HEK293T (cell line): ENCODE data around the gene MICALL2.

Experiments used
- ARNT ChIP-seq: fragments of 450-650 bp; IDR thresholded peaks from 2 replicates; pipeline ENCODE4 v1.6.1; 2017; ENCODE audit warnings: mild to moderate bottlenecking
- BHLHE40 ChIP-seq: fragments of 450-650 bp; IDR thresholded peaks from 2 replicates; pipeline ENCODE4 v1.6.1; 2016; ENCODE audit warnings: mild to moderate bottlenecking, moderate library complexity, borderline replicate concordance
- CTBP1 ChIP-seq: fragments of 450-650 bp; IDR thresholded peaks from 2 replicates; pipeline ENCODE4 v1.6.1; 2016; ENCODE audit warnings: borderline replicate concordance
- ELF4 ChIP-seq: fragments of 450-650 bp; IDR thresholded peaks from 2 replicates; pipeline ENCODE4 v1.6.1; 2017; ENCODE audit warnings: antibody characterized with exemption
- FOXA1 ChIP-seq: fragments of 450-650 bp; IDR thresholded peaks from 2 replicates; pipeline ENCODE4 v1.6.1; 2016; ENCODE audit warnings: mild to moderate bottlenecking
- FOXM1 ChIP-seq: fragments of 450-650 bp; IDR thresholded peaks from 2 replicates; pipeline ENCODE4 v1.6.1; 2017; ENCODE audit warnings: mild to moderate bottlenecking, borderline replicate concordance
- HDGF ChIP-seq: fragments of 450-650 bp; IDR thresholded peaks from 2 replicates; pipeline ENCODE4 v1.6.1; 2017; ENCODE audit warnings: antibody characterized with exemption, borderline replicate concordance
- L3MBTL2 ChIP-seq: fragments of 450-650 bp; conservative IDR thresholded peaks from 2 replicates; pipeline ENCODE4 v1.6.1; 2016; ENCODE audit warnings: mild to moderate bottlenecking
- LEF1 ChIP-seq: fragments of 450-650 bp; IDR thresholded peaks from 2 replicates; pipeline ENCODE4 v1.6.1; 2017; ENCODE audit warnings: mild to moderate bottlenecking, borderline replicate concordance
- NFRKB ChIP-seq: fragments of 450-650 bp; IDR thresholded peaks from 2 replicates; pipeline ENCODE4 v1.6.1; 2016; ENCODE audit warnings: mild to moderate bottlenecking, moderate library complexity
- SP1 ChIP-seq: fragments of 450-650 bp; IDR thresholded peaks from 2 replicates; pipeline ENCODE4 v1.6.1; 2017
- SUZ12 ChIP-seq: fragments of 450-650 bp; IDR thresholded peaks from 2 replicates; pipeline ENCODE4 v1.6.1; 2016; ENCODE audit warnings: mild to moderate bottlenecking
- ZNF384 ChIP-seq: fragments of 450-650 bp; IDR thresholded peaks from 2 replicates; pipeline ENCODE4 v1.6.1; 2016
- TF ChIP-seq, protein P1 (sequence below): fragments of 450-650 bp; IDR thresholded peaks from 2 replicates; pipeline ENCODE4 v1.6.1; 2016

DNA sequence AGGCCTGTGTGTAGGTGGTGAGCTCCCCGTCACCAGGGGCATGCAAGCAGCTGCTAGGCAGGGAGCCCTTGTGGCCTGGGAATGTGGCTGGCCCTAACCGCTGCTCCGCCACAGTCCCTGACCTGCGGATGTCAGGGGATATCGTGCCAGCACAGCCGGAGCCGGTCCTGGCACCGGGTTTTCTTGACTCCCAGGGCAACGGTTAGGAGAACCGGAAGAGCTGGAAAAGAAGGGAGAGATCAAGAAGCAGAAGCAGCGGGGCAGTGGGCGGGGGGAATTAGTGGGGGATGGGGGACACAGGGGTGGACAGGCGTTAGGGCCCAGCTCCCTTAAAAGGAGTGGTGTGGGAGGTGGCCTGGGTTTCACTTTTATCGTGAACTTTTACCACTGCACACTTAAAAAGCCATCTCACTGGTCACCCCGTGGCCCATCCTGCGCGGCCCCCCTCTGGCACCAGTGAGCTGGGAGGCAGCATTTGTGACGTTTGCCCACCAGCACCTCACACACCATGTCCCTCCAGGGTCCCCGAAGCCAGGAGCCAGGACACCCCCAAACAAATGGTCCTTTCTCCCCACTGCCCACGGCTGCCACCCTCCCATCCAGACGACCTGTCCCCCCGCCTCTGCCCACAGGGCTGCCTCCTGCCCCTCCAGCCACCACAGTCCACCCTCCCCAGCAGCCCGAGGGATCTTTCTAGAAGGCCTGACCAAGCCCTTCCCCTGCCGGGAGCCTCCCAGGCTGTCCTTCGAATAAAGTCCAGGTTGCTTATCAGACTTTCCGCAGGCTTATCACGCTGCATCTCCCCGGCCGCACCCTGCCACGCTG is 1.8 kb upstream of the MICALL2 start:
- TF ChIP-seq CTBP1 (no peak), FOXA1 (no peak), HDGF (no peak), NFRKB (no peak), FOXM1 (no peak), L3MBTL2 (no peak), ARNT (no peak), ELF4 (no peak), SP1 (no peak), SUZ12 (no peak), ZNF384 (no peak), BHLHE40 (no peak), LEF1 (no peak)
- TF ChIP-seq, protein P1, sequence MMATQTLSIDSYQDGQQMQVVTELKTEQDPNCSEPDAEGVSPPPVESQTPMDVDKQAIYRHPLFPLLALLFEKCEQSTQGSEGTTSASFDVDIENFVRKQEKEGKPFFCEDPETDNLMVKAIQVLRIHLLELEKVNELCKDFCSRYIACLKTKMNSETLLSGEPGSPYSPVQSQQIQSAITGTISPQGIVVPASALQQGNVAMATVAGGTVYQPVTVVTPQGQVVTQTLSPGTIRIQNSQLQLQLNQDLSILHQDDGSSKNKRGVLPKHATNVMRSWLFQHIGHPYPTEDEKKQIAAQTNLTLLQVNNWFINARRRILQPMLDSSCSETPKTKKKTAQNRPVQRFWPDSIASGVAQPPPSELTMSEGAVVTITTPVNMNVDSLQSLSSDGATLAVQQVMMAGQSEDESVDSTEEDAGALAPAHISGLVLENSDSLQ: no peak
